HG03175 (cell line): ENCODE measurements around the gene KRTAP5-2.

Experiments used
- ATAC-seq: cut with Tn5 transposase; IDR thresholded peaks from one replicate; pipeline ENCODE4 v1.9.1; 2021; ENCODE audit warnings: mild to moderate bottlenecking, moderate library complexity; ENCODE audit not compliant: unreplicated experiment

Gene KRTAP5-2

DNA sequence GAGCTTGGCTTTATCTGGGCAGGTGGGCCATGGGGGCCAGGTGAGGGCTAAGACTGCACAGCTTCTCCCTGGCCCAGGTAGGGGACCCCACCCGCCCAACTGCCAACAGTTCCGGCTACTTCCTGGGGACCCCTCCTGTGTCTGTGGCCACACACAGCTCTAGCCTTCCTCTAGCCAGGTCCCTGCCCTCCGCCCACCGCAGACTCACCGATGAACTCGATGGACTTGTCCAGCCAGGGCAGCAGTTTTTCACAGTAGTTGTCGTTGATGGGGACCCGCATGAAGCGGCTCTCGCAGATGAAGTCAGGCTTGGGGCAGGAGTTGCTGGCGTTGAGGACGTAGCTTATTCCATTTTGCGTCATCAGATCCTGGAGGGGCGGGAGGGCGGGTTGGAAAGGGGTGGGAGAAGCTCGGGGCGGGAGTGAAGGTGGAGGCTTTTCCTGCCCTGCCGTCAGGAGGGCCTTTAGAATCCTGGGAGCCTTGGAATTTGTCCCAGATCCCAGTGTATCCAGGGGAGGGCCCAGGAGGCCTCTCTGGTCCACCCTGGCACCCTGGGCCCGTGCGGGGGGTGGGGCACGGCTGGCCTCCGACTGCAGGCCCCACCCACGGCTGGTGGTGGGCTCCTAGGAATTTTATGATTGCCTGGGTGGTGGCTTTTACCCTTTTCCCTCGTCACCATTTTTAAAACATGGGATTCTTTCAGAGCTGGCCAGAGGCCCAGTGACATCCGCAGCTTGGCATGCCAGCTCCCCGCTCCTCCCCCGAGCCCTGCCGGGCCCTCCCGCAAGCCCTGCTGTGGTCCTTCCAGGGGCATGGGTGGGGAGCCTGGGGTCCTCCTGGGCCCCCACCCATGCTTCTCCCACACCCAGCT, 40.0 kb downstream of the KRTAP5-2 start:
- ATAC-seq, result no peak

GRCh38 chr11:1557051-1557884, 40.8 kb downstream of the KRTAP5-2 start:
- no peak for ATAC-seq

GRCh38 chr11:1556278-1556902, 41.7 kb downstream of the KRTAP5-2 start:
- ATAC-seq, result no peak

- no peak for ATAC-seq
Measured at GRCh38 chr11:1555713-1556153, 42.4 kb downstream of the KRTAP5-2 start.

DNA sequence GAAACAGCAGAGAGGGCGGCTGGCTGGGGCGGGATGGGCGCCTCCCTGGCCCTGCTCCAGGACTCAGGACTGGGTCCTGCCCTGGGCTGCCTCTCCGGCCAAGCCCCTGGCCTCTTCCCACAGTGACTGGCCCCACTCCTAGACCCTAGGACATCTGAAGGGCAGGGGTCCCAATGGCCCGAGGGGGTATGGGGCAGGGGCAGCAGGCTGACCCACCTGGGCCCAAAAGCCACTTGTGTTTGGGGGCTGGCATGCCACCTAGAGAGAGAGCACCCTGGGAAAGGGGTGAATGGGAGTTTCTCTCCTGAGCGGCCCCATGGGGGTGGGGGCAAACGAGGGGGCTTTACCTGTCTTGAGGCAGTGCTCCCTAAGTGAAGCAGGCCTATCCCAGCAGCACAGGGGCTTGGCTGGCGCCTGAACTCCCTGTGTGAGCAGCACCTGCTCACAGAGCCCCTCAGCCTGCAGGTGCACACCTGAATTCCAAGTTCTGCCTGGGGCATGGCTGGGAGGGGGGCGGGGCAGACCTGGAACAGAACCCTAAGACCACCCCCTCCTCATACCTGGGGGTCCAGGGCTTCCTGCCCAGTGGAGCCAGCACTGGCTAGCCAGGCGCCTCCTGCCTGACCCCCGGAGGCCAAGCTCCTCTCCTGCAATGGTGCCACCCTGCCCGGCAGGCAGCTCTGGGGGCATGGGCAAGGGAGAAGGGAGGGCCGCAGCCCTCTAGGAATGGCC, 42.9 kb downstream of the KRTAP5-2 start:
- ATAC-seq, result no peak

- ATAC-seq, result no peak
Measured at GRCh38 chr11:1553808-1554594, 44.1 kb downstream of the KRTAP5-2 start.

GRCh38 chr11:1549338-1550330, 48.5 kb downstream of the KRTAP5-2 start:
- ATAC-seq, result no peak

- no peak for ATAC-seq
Measured at GRCh38 chr11:1548221-1549070, 49.6 kb downstream of the KRTAP5-2 start.

DNA sequence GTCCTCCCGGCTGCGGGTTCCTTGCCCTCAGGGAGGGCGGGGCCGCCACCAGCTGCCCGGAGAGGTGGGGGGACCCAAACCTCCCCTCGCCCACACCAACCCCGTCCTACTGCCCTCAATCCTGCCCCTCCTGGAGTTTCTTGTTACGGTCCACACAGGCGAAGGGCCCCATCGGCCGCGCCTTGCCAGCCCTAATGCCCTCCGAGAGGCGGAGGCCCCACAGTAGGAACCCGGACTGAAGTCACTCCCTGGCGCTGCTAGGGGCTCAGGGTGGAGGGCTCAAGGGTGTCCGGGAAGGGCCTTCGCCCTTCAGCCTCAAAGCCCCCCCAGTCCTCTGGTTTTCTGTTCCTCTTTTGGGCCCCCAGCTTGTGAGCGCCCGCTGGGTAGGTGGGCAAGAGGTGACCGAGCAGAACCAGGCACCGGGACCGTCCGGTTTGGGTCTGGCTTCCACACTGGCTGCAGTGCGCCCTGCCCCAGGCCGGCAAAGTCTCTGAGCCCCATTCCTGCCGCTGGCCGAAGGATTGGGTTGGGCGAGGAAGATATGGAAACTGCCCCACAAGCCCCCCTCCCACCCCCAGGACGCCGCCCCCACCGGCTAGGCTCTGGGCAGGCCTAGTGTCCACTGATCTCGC, 50.5 kb downstream of the KRTAP5-2 start:
- ATAC-seq, result no peak
